GM19438 (cell line): Measurements from ENCODE around the gene ARHGAP15.
A peak's percentile ranks its signal among the peaks of the same experiment; 100 is the strongest.

Experiments used
- ATAC-seq: cut with Tn5 transposase; IDR thresholded peaks from one replicate; pipeline ENCODE4 v1.9.1; 2021; ENCODE audit warnings: low read depth; ENCODE audit not compliant: unreplicated experiment

ARHGAP15 gene

GRCh38 chr2:143779021-143779420 lies 649.8 kb downstream of the ARHGAP15 start:
- ATAC-seq, result no peak

DNA sequence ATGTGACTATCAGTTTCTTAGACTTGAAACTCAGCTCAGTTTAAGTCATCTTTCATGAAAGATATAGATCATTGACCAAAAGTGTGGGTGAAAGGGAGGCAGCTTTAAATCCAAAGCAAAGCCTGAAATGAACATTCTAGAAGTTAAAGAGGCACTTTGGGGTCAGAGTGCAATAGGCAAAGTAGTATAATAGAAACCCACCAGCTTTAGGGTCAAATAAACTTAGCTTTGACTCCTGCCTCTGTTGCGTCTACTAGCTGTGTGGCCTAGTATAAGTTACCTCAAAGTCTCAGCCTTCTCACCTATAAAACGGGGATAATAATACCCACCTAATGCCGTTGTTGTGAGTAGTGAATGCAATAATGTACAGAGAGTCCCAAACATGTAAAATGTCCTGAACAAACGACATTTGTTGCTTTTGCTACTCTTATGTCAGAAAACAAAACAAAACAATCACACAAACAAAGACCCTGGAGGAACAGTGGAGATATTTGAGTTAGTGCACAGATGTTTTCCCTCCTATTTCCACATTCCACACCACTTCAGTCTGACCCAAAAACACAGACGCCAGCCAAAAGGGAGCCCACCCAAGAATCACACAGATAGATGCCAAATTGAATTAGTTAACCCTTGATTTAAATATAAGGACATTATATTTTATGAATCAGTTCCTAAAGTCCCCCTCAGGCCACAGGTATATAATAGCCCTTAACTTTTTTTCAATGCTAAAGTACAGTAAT lies 657.0 kb downstream of the ARHGAP15 start:
- no peak for ATAC-seq

DNA sequence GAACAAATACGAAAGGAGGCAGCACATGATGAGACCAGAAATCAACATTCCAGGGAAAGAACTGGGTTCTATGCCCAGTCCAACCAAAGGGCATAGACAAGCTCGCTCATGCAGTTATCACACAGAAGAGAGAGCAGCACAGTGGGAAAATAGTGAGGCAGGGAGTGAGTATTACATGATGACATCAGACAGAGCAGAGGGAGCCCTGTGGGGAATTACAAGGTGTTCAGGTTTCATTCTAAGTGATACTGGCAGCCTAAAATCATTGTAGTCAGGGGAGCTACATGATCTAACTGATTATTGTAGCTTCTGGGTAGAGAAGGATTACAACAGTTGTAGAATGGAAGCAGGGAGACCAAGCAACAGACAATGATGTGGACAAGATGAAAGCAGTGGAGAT lies 658.5 kb downstream of the ARHGAP15 start:
- ATAC-seq, result no peak

GRCh38 chr2:143792602-143793001 lies 663.4 kb downstream of the ARHGAP15 start:
- ATAC-seq, result no peak

GRCh38 chr2:143793381-143793780 lies 664.2 kb downstream of the ARHGAP15 start:
- ATAC-seq, result no peak

- no peak for ATAC-seq
These were observed 666.8 kb downstream of the ARHGAP15 start for GRCh38 chr2:143796051-143796450.

DNA sequence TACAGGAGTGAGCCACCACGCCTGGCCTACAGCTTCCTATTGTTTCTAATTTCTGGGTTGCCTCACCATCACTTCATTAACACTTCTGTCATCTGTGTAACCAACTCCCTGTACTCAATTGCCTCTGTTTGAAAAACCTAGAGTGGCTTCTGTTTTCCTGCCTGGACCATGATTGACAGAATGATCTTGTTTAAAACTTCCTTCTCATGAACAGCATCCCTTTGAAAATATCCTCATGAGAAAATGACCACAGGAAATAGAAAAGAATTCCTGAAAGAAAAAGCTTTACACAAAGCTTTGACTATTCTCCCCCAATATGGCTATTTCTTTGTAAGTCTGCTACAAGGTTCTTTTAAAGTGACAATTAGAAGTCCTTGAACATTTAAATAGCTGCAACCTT lies 672.3 kb downstream of the ARHGAP15 start:
- no peak for ATAC-seq

DNA sequence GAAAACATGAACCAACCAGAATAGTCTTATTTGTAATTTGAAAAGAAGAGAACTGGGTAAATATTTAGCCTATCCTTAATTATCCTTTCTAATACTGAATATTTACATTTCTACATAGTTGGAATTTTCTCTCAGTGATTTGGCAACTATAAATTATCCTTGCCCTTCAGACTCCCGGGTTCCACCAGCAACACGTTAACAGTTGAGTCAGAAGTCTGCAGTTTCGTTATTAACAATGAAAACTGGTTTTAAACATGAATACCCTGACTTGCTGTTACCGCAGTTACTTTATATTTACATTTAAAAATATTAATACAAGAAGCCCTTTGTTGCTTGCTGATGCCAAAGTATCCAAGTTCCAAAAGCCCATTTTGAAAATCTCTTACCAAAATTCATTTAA lies 673.0 kb downstream of the ARHGAP15 start:
- peak; percentile 26 for ATAC-seq

- peak; percentile 85 for ATAC-seq
These were observed 673.8 kb downstream of the ARHGAP15 start for GRCh38 chr2:143802871-143803650.

- ATAC-seq, result no peak
These were observed 674.7 kb downstream of the ARHGAP15 start for GRCh38 chr2:143803936-143804335.

GRCh38 chr2:143805666-143806065 lies 676.4 kb downstream of the ARHGAP15 start:
- ATAC-seq, result no peak

- ATAC-seq, result no peak
These were observed 678.0 kb downstream of the ARHGAP15 start for GRCh38 chr2:143807192-143807591.

DNA sequence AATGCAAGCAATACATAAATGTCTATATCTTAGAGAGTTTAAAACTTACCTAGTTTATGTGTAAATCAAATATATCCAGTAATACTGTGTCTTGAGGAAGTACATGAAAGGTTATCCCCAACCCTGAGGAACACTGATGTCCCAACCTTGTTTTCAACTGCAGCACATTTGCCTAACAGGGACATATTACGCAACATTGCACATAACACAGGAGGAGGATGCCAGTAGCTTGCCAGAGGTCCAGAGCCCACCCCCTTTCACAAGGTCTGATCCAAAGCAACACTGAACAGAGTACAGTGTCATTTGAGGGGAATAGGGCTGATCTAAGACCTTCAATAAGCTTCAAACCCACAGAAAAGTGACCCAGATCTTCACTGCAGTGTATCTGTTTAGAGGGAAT lies 678.5 kb downstream of the ARHGAP15 start:
- no peak for ATAC-seq

DNA sequence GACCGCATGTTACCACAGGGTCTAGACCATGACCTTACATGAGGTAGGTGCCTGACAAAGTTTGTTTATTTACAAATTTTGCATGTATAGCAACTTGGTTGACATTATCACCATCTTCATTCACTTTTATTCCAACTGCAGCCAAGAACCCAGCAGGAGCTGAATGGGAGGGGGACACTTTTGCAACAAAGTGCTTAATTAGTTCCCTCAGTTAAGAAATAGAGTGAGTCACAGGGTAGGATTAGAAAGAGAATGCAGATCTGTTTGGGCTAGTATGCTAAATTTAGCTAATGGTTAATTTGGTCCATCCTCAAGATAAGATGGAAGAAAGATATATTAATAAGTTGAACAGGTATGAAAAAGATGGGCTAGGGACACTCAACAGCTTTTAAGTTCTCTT lies 678.9 kb downstream of the ARHGAP15 start:
- ATAC-seq, result no peak

DNA sequence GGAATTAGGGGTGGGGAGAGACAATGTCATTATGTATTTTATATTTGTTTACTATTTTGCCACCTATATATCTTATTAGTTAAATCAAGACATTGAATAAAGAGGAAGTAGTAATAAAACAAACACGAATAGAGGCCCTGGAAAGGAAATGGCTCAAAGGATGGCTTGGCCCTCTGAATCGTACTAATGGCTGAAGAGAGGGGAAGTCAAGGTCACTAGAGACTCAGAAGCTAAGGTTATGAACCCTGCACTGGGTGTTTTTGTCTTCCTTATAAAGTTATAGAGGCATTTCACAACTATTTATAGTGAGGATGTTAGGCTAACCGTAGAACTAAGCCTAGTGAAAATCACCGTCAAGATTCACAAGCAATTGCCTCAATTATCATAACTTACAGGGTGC lies 685.9 kb downstream of the ARHGAP15 start:
- no peak for ATAC-seq

DNA sequence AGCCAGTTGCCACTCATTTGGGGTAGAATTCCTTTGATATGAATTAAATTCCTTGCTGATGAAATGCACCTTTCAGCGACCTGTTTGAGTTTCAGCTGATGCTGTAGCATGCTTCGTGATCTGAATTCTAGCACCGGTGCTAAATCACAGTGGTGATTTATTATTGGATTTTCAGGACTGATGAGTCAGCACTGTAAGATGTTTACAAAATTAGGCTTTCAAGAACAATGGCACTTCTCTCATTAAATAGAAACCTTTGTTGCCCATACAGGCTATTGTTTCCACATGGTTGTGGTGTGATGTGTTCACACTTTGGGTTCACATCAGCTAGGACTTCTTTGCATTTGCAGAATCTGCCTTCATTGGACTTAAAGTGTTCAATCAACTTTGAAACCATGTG lies 687.7 kb downstream of the ARHGAP15 start:
- no peak for ATAC-seq
